Measurements from ENCODE around the gene PRR20G.
"Not testable (repeated sequence)": the region's sequence is repeated elsewhere in the genome, so short reads cannot be mapped to it uniquely, and the experiment has no call there.

Gene PRR20G

GRCh38 chr3:127287840-127288239 is at the start of gene PRR20G:
PRR20G (minus strand) TSS chr3:127288046; CDS start chr3:127287365, 681 bp downstream.
- peak; percentile 16 for DNase-seq

GRCh38 chr3:127337001-127337400 is 49.2 kb upstream of the PRR20G start:
- DNase-seq: no peak

DNA sequence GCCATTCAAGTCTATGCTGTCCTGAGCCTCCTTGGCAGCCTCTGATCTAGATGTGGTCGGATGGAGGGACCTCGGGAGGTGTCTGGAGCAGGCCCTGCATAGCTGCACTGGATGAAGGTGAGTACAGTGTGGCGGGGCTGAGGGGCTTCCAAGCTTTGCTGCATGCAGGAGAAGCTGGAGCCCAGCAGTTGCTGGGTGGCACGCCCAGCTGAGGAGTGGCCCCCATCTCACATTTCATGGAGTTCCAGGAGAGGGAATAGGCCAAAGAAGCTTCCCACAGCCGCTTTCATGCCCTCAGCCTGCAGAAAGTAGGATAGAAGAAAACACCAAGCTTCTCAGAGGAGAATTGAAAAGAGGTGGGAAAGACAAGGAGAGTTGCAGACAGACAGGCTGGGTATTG is 48.3 kb upstream of the PRR20G start:
- no peak for DNase-seq

- DNase-seq: no peak
Measured at GRCh38 chr3:127330385-127330784, 42.5 kb upstream of the PRR20G start.

- no peak for DNase-seq
Measured at GRCh38 chr3:127329631-127330285, 41.9 kb upstream of the PRR20G start.

GRCh38 chr3:127328421-127328820 is 40.6 kb upstream of the PRR20G start:
- no peak for DNase-seq

GRCh38 chr3:127326341-127326740 is 38.5 kb upstream of the PRR20G start:
- no peak for DNase-seq

- no peak for DNase-seq
Measured at GRCh38 chr3:127325629-127325961, 37.7 kb upstream of the PRR20G start.

- no peak for DNase-seq
Measured at GRCh38 chr3:127324913-127325628, 37.2 kb upstream of the PRR20G start.

DNA sequence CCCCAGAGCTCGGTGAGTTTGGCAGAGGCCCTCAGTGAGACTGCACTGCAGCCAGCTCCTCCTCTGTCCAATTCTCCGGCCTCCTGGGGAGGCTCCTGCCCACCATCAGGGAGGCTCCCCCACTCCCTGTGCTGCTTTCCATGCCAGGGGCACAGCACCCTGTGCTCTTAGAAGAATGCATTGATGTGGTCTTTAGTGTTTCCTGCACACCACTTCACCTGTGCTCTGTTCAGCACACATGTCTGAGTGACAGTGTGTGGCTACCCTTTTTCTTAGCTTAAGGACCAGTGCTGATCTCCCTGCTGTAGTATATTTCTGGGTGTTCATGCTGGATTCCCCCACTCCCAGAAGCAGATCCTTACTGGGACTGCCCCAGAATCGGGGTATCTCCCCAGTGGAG is 36.2 kb upstream of the PRR20G start:
- no peak for DNase-seq

DNA sequence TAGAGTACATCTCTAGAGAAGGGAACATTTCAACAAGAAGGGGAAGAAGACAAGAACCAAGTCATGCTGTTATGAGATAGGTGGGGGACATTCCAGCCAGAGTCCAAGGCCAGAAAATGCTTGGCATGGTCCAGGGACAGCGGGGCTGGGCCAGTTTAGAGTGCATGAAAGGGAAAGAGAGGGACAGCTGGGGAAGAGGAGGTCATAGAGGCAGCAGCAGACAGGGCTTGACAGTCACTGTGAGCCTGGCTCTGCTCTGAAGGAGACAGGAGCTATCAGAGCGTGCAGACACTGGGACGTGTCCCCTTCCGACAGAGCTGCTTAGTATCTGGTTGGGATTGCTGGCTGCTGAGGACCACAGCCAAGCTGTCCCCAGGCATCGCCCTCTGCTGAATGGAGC is 35.7 kb upstream of the PRR20G start:
- no peak for DNase-seq

DNA sequence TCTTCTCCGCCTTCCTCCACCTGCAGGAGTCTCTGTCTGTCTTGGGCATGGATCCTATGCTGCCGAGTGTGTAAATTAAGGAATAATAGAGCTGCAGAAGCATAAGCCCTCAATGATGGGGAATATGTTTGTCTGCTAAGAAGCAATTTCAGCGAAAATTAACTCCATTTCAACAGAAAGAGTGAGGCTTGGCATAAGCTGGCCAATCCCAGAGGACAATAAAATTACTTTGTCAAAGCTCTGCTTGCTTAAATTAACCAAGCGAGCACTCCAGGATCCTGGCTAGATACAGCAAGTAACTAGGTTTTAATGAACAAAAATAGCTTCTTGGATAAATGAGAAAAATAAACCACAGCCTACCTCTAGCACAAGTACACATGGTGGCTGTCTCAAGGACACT is 33.5 kb upstream of the PRR20G start:
- DNase-seq: no peak

- DNase-seq: no peak
Measured at GRCh38 chr3:127320529-127321121, 32.8 kb upstream of the PRR20G start.

DNA sequence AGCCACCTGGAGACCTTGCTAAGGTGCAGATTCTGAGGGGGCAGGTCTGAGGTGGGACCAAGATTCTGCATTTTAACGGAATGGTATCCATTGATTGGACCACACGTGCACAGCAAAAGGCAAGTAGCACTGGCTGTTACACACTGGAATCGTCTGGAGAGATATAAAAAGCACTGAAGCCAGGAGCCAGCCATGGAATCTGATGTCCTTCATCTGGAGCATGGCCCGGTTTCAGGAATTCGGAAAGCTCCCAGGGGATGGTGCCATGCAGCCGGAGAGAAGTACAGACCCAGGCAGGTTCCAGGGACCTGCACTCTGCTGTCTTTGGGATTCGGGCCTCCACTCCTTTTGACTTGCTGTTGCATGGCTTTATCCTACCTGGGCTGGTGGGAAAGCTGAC is 28.8 kb upstream of the PRR20G start:
- no peak for DNase-seq

GRCh38 chr3:127312818-127313217 is 25.0 kb upstream of the PRR20G start:
- no peak for DNase-seq

GRCh38 chr3:127308821-127309220 is 21.0 kb upstream of the PRR20G start:
- DNase-seq: not testable (repeated sequence)

GRCh38 chr3:127307916-127308315 is 20.1 kb upstream of the PRR20G start:
- no peak for DNase-seq

DNA sequence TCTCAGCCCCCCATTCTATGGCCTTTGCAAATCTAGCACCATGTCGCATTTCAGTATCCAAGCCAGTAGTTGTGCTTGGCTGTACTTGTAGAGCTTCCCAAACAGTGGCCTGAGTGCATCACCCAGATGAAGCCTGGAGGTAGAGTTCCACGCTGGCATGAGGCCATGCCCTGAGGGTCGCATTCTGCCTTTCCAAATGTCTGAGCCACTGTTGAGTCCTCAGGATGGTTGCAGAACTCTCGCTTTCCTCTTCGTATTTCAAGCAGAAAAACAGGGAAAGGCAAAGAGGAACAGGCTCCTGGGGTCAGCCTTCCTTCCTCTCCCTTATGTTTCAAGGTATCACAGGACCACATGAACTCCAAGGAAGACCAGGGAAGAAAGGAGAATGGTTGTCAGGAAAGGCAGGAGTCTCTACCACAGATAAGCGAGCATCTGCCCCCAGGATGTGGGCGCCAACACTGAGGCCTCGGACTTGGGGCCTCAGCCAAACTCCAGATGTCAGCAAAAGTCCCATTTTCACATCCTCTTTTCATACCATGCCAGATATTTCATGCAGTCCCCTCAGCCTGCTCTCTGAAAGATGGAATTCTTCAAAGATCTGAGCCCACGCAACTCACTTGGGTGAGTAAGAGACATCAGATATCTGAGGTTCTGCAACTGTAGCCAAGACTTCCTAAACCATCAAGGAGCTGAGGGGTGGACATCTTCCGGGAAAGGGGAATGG is 19.4 kb upstream of the PRR20G start:
- no peak for DNase-seq

DNA sequence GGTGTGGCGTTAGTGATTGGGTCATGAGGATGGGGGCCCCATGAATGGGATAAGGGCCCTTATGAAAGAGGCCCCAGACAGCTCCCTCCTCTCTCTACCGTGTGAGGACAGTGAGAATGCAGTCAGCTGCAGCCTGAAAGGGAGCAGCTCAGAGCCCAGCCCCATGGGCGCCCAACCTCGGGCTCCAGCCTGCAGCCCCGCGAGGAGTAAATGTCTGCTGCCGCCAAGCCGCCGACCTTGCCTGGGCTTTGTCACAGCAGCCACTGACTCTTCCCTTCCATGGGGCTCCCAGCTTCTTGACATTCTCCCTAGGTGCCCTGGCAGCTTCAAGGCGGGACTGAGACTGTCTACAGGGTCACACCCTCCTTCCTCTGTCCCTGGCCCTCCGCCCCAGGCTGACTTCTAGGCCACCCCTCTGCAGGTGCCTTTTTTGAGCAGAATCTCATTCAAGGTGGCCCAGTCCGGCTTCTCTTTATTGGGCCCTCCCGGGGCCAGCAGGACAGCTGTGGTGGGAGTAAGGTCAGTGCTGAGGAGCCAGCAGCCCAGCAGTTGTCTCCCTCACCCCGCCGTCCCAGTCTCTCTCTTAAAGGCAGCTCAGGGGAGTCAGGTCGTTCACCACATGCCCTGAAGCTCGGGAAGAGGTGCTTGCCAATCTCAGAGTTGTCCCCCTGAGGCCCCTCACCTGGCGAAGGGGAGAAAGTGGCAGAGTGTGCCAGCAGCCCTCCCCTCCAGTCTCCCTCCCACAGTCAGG is 18.7 kb upstream of the PRR20G start:
- no peak for DNase-seq

DNA sequence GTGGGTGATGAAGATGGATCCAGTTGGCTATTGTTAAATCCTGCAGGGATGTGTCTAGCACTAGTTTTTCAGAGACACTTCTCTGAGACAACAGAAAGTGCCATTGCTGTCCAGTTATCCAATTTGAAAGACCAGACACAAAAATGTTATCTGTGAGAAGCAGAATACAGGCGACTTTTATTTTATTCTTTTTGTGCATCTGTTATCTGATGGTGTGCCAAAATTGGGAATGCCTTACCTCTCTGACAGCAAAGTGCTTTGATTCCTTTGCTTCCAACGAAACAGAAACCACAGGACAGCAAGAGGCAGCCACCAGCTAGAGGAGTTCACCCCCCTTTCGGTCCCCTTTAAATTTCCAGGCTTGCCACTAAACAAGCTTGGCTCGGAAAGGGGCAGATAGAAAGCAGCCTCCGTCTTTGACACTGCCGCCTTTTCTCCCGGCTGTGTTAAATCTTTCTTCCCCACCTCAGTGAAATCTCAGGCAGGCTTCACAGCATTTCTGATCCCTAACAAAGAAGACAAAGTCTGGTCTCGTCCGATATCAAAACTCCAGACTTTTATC is 17.7 kb upstream of the PRR20G start:
- no peak for DNase-seq

GRCh38 chr3:127304121-127304744 is 16.4 kb upstream of the PRR20G start:
- DNase-seq: peak; percentile 97

DNA sequence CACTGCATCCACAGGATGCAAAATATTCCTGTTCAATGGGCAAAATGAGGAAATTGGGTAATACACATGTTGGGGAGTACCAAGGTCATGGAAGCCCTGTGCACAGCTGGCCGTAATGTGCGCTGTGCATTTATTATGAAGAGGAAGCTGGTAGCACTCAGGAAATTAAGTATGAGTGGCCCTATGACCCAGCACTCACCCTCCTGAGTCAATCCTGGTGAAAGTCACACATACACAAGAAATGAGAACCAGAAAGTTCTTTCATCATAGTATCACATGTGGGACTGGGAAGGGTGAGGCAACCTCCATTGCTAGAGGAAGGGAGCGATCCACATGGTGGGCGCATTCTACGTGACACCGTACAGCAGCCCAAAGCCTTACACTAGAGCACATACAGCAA is 11.4 kb upstream of the PRR20G start:
- DNase-seq: no peak

Measured in DMS53 (cell line).